WTC11 (cell line): ENCODE data around the gene TMTC2. TPM values are rescaled to one million over a fixed set of nuclear protein-coding genes. Genes with fewer than 3 reads are reported as not detected.

Source experiments
- ATAC-seq: fragments of 200-7000 bp; cut with Tn5 transposase; 2 replicates; pipeline ENCODE4 v1.10.0; 2021; ENCODE audit warnings: mild to moderate bottlenecking, moderate library complexity
- CTCF ChIA-PET: fragments of 300-600 bp; sonication (Branson Sonifier 250); formaldehyde crosslinking; loops from one replicate; lab custom pipeline; 2021; ENCODE audit warnings: antibody characterized with exemption; lab: Charles Lee
- POLR2A ChIA-PET: fragments of 350-600 bp; sonication (Branson Sonifier 250); formaldehyde crosslinking; loops from one replicate; lab custom pipeline; 2021; ENCODE audit warnings: antibody characterized with exemption; lab: Charles Lee
- DNase-seq: peaks from one replicate; pipeline ENCODE4 v3.0.0; 2021; ENCODE audit warnings: low spot score
- H3K27ac Mint-ChIP-seq: 2 replicates; pipeline ENCODE4 v1.8.0; 2021; ENCODE audit warnings: mixed read lengths
- H3K27me3 Mint-ChIP-seq: 2 replicates; pipeline ENCODE4 v1.8.0; 2021; ENCODE audit warnings: low read depth, mild to moderate bottlenecking, moderate library complexity, mixed read lengths
- H3K36me3 Mint-ChIP-seq: 2 replicates; pipeline ENCODE4 v1.8.0; 2021; ENCODE audit warnings: mixed read lengths
- H3K4me1 Mint-ChIP-seq: 2 replicates; pipeline ENCODE4 v1.8.0; 2022; ENCODE audit warnings: mixed read lengths
- H3K4me3 Mint-ChIP-seq: 2 replicates; pipeline ENCODE4 v1.8.0; 2021; ENCODE audit warnings: mild to moderate bottlenecking, moderate library complexity, mixed read lengths
- H3K9me3 Mint-ChIP-seq: 2 replicates; pipeline ENCODE4 v1.8.0; 2021; ENCODE audit warnings: mixed read lengths
- AFF4 ChIP-seq: sonication (generic); formaldehyde crosslinking; IDR thresholded peaks from 2 replicates; pipeline ENCODE4 v1.8.1; 2023; ENCODE audit warnings: mild to moderate bottlenecking, missing genetic modification reagents, borderline replicate concordance
- ATF1 ChIP-seq: sonication (generic); formaldehyde crosslinking; IDR thresholded peaks from 2 replicates; pipeline ENCODE4 v1.8.1; 2023; ENCODE audit warnings: mild to moderate bottlenecking, moderate library complexity, missing genetic modification reagents
- CDX4 ChIP-seq: fragments of 250-450 bp; sonication (Bioruptor Pico); IDR thresholded peaks from 2 replicates; pipeline ENCODE4 v1.9.0; 2021; ENCODE audit warnings: moderate library complexity, mild to moderate bottlenecking, inconsistent platforms, borderline replicate concordance
- CTCF ChIP-seq: fragments of 200-600 bp; IDR thresholded peaks from 2 replicates; pipeline ENCODE4 v1.8.0; 2022; ENCODE audit warnings: antibody characterized with exemption
- ELF4 ChIP-seq: sonication (generic); formaldehyde crosslinking; IDR thresholded peaks from 2 replicates; pipeline ENCODE4 v1.8.1; 2022; ENCODE audit warnings: low read depth, mild to moderate bottlenecking, moderate library complexity, missing genetic modification reagents
- FOXK1 ChIP-seq: sonication (generic); formaldehyde crosslinking; IDR thresholded peaks from 2 replicates; pipeline ENCODE4 v1.8.0; 2022; ENCODE audit warnings: mild to moderate bottlenecking, moderate library complexity, missing genetic modification reagents
- FOXP4 ChIP-seq: sonication (generic); formaldehyde crosslinking; IDR thresholded peaks from 2 replicates; pipeline ENCODE4 v1.8.0; 2022; ENCODE audit warnings: mild to moderate bottlenecking, missing genetic modification reagents
- GRHL2 ChIP-seq: fragments of 250-450 bp; sonication (Bioruptor Pico); IDR thresholded peaks from 2 replicates; pipeline ENCODE4 v1.8.0; 2022; ENCODE audit warnings: mild to moderate bottlenecking, moderate library complexity; ENCODE audit not compliant: insufficient replicate concordance, severe bottlenecking
- HMGA2 ChIP-seq: fragments of 250-450 bp; sonication (Bioruptor Pico); IDR thresholded peaks from 2 replicates; pipeline ENCODE4 v1.4.0; 2021; ENCODE audit warnings: mild to moderate bottlenecking, moderate library complexity
- NFATC4 ChIP-seq: fragments of 250-450 bp; sonication (Bioruptor Pico); IDR thresholded peaks from 2 replicates; pipeline ENCODE4 v1.9.0; 2021; ENCODE audit warnings: mild to moderate bottlenecking
- NR1H2 ChIP-seq: sonication (generic); formaldehyde crosslinking; IDR thresholded peaks from 2 replicates; pipeline ENCODE4 v1.9.0; 2021; ENCODE audit warnings: mild to moderate bottlenecking, moderate library complexity, missing genetic modification reagents
- TEAD1 ChIP-seq: sonication (generic); formaldehyde crosslinking; IDR thresholded peaks from 2 replicates; pipeline ENCODE4 v1.8.0; 2022; ENCODE audit warnings: mild to moderate bottlenecking, missing genetic modification reagents
- TEAD4 ChIP-seq: sonication (generic); formaldehyde crosslinking; IDR thresholded peaks from 2 replicates; pipeline ENCODE4 v1.8.0; 2022; ENCODE audit warnings: mild to moderate bottlenecking, missing genetic modification reagents
- ZBTB21 ChIP-seq: sonication (generic); formaldehyde crosslinking; IDR thresholded peaks from 2 replicates; pipeline ENCODE4 v1.8.1; 2023; ENCODE audit warnings: mild to moderate bottlenecking, missing genetic modification reagents, borderline replicate concordance
- ZNF138 ChIP-seq: sonication (generic); formaldehyde crosslinking; conservative IDR thresholded peaks from 2 replicates; pipeline ENCODE4 v1.8.1; 2022; ENCODE audit warnings: mild to moderate bottlenecking, moderate library complexity, missing genetic modification reagents
- ZNF263 ChIP-seq: sonication (generic); formaldehyde crosslinking; IDR thresholded peaks from 2 replicates; pipeline ENCODE4 v1.8.1; 2022; ENCODE audit warnings: low read depth, mild to moderate bottlenecking, moderate library complexity, missing genetic modification reagents
- ZNF423 ChIP-seq: fragments of 250-450 bp; sonication (Bioruptor Pico); IDR thresholded peaks from 2 replicates; pipeline ENCODE4 v2.1.2; 2022; ENCODE audit warnings: mild to moderate bottlenecking, moderate library complexity
- total RNA-seq: library from RNA; stranded (reverse); gene quantifications from 3 replicates; pipeline ENCODE4 v1.2.3, GENCODE V29; 2021
- TF ChIP-seq, protein P1 (sequence below): sonication (generic); formaldehyde crosslinking; IDR thresholded peaks from 2 replicates; pipeline ENCODE4 v1.8.0; 2022; ENCODE audit warnings: mild to moderate bottlenecking, missing genetic modification reagents
- TF ChIP-seq, protein P2 (sequence below): sonication (generic); formaldehyde crosslinking; IDR thresholded peaks from 2 replicates; pipeline ENCODE4 v1.8.1; 2023; ENCODE audit warnings: mild to moderate bottlenecking, missing genetic modification reagents
- TF ChIP-seq, protein P3 (sequence below): fragments of 250-450 bp; sonication (Bioruptor Pico); IDR thresholded peaks from 2 replicates; pipeline ENCODE4 v1.8.0; 2021; ENCODE audit warnings: mild to moderate bottlenecking

Gene TMTC2
- total RNA-seq, 1 experiment from 2014 or later, result 6.4 TPM

DNA sequence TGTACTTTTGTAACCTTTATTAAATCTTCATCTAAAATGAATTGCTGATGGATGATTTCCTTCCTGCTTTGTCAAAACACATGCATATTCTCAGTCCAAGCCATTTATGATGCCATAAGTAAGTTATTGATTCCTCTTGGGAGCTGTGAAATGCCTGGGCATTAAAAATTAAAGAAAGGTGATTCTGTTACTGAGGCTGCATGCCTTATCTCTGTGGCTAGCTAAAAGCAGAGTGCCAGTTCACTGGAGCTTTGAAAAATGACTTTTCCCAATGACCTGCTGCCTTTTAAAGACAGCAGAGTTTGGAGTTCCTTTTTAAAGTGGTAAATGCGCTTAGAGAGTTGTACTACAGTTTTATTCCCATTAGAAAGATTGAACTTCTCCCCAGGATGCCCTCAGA lies 152.1 kb downstream of the TMTC2 start:
- ChIA-PET POLR2A (no interaction called here), CTCF (no interaction called here)
- Mint-ChIP-seq H3K9me3 (no peaks in the 10 kb centered on the region), H3K27me3 (no peaks in the 10 kb centered on the region), H3K4me1 (peaks cover 21% of the 10 kb centered on the region), H3K27ac (no peak overlapping the region), H3K4me3 (no peak overlapping the region)
- ATAC-seq (no peak), DNase-seq (no peak)
- TF ChIP-seq ELF4 (CRISPR knock-in tag) (no peak), ZNF263 (CRISPR knock-in tag) (no peak), ATF1 (CRISPR knock-in tag) (no peak), ZBTB21 (CRISPR knock-in tag) (no peak), CTCF (no peak), FOXP4 (CRISPR knock-in tag) (no peak), HMGA2 (CRISPR knock-in tag) (no peak), TEAD1 (no peak), NFATC4 (no peak), GRHL2 (CRISPR knock-in tag) (no peak), ZNF138 (CRISPR knock-in tag) (no peak), CDX4 (CRISPR knock-in tag) (no peak), ZNF423 (CRISPR knock-in tag) (no peak), FOXK1 (CRISPR knock-in tag) (no peak), TEAD4 (CRISPR knock-in tag) (no peak)
- TF ChIP-seq, protein P1, sequence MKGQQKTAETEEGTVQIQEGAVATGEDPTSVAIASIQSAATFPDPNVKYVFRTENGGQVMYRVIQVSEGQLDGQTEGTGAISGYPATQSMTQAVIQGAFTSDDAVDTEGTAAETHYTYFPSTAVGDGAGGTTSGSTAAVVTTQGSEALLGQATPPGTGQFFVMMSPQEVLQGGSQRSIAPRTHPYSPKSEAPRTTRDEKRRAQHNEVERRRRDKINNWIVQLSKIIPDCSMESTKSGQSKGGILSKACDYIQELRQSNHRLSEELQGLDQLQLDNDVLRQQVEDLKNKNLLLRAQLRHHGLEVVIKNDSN (CRISPR knock-in tag), result no peak
- TF ChIP-seq, all 79 proteins: peak for 0
- H3K36me3 Mint-ChIP-seq, result no peaks in the 10 kb centered on the region

- CTCF ChIA-PET, result no interaction called here
- Mint-ChIP-seq H3K27ac (no peak overlapping the region), H3K36me3 (no peaks in the 10 kb centered on the region), H3K27me3 (no peaks in the 10 kb centered on the region), H3K4me3 (no peak overlapping the region), H3K9me3 (no peaks in the 10 kb centered on the region), H3K4me1 (peaks cover 21% of the 10 kb centered on the region)
- ATAC-seq (no peak), DNase-seq (no peak)
- TF ChIP-seq, protein P2, sequence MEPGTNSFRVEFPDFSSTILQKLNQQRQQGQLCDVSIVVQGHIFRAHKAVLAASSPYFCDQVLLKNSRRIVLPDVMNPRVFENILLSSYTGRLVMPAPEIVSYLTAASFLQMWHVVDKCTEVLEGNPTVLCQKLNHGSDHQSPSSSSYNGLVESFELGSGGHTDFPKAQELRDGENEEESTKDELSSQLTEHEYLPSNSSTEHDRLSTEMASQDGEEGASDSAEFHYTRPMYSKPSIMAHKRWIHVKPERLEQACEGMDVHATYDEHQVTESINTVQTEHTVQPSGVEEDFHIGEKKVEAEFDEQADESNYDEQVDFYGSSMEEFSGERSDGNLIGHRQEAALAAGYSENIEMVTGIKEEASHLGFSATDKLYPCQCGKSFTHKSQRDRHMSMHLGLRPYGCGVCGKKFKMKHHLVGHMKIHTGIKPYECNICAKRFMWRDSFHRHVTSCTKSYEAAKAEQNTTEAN (CRISPR knock-in tag), result no peak
- POLR2A ChIA-PET, result no interaction called here
These were observed 153.1 kb downstream of the TMTC2 start for GRCh38 chr12:82839796-82840195.

- no peaks in the 10 kb centered on the region for H3K27me3 Mint-ChIP-seq
- ATAC-seq, result no peak
- no peaks in the 10 kb centered on the region for H3K9me3 Mint-ChIP-seq
- no peak overlapping the region for H3K27ac Mint-ChIP-seq
- ChIA-PET CTCF (no interaction called here), POLR2A (no interaction called here)
- DNase-seq, result no peak
- no peaks in the 10 kb centered on the region for H3K36me3 Mint-ChIP-seq
- no peak overlapping the region for H3K4me3 Mint-ChIP-seq
- H3K4me1 Mint-ChIP-seq, result peaks cover 11% of the 10 kb centered on the region
- TF ChIP-seq FOXK1 (CRISPR knock-in tag) (no peak), NR1H2 (CRISPR knock-in tag) (no peak), NFATC4 (no peak), AFF4 (no peak), TEAD1 (no peak)
- TF ChIP-seq, protein P3, sequence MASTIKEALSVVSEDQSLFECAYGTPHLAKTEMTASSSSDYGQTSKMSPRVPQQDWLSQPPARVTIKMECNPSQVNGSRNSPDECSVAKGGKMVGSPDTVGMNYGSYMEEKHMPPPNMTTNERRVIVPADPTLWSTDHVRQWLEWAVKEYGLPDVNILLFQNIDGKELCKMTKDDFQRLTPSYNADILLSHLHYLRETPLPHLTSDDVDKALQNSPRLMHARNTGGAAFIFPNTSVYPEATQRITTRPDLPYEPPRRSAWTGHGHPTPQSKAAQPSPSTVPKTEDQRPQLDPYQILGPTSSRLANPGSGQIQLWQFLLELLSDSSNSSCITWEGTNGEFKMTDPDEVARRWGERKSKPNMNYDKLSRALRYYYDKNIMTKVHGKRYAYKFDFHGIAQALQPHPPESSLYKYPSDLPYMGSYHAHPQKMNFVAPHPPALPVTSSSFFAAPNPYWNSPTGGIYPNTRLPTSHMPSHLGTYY (CRISPR knock-in tag), result no peak
These were observed 154.8 kb downstream of the TMTC2 start for GRCh38 chr12:82841487-82841904.
